Hepatocyte (in vitro differentiated cells): ENCODE data around the gene RASGRP2. TPM values are rescaled to one million over a fixed set of nuclear protein-coding genes. Genes with fewer than 3 reads are reported as not detected.

Experiments
- DNase-seq: peaks from one replicate; pipeline ENCODE4 v3.0.0-alpha.2; 2016; ENCODE audit warnings: low spot score
- H2AFZ ChIP-seq: fragments of 200-600 bp; sonication (generic); 2 replicates; pipeline ENCODE4 v1.6.0; 2016; ENCODE audit warnings: antibody characterized with exemption, mild to moderate bottlenecking
- H3K27ac ChIP-seq: fragments of 200-600 bp; sonication (generic); 2 replicates; pipeline ENCODE4 v1.5.1; 2016; ENCODE audit warnings: mild to moderate bottlenecking
- H3K27me3 ChIP-seq: fragments of 200-600 bp; sonication (generic); 2 replicates; pipeline ENCODE4 v1.6.1; 2016
- H3K36me3 ChIP-seq: fragments of 200-600 bp; sonication (generic); replicated peaks from 2 replicates; pipeline ENCODE4 v1.5.1; 2016; ENCODE audit warnings: low read depth; ENCODE audit not compliant: insufficient read depth
- H3K4me1 ChIP-seq: fragments of 200-600 bp; sonication (generic); 2 replicates; pipeline ENCODE4 v1.5.1; 2016; ENCODE audit warnings: mild to moderate bottlenecking, moderate library complexity; ENCODE audit not compliant: insufficient read depth
- H3K4me2 ChIP-seq: fragments of 200-600 bp; sonication (generic); 2 replicates; pipeline ENCODE4 v1.6.0; 2016
- H3K4me3 ChIP-seq: fragments of 200-600 bp; sonication (generic); 2 replicates; pipeline ENCODE4 v1.5.1; 2016; ENCODE audit warnings: mild to moderate bottlenecking
- H3K79me2 ChIP-seq: fragments of 200-600 bp; sonication (generic); 2 replicates; pipeline ENCODE4 v1.6.0; 2017; ENCODE audit warnings: mild to moderate bottlenecking
- H3K9me2 ChIP-seq: fragments of 200-600 bp; sonication (generic); replicated peaks from 2 replicates; pipeline ENCODE4 v1.6.0; 2017; ENCODE audit warnings: mild to moderate bottlenecking; ENCODE audit not compliant: insufficient read depth
- H3K9me3 ChIP-seq: fragments of 200-600 bp; sonication (generic); 2 replicates; pipeline ENCODE4 v1.5.1; 2016; ENCODE audit warnings: low read depth, mild to moderate bottlenecking
- H4K20me1 ChIP-seq: fragments of 200-600 bp; sonication (generic); 2 replicates; pipeline ENCODE4 v1.6.0; 2016; ENCODE audit warnings: mild to moderate bottlenecking; ENCODE audit not compliant: insufficient read depth, poor library complexity, severe bottlenecking
- EZH2 ChIP-seq: fragments of 200-600 bp; sonication (generic); IDR thresholded peaks from 2 replicates; pipeline ENCODE4 v1.6.1; 2016; ENCODE audit warnings: antibody characterized with exemption, mild to moderate bottlenecking, borderline replicate concordance
- EZH2phosphoT487 ChIP-seq: fragments of 200-600 bp; sonication (generic); IDR thresholded peaks from one replicate; pipeline ENCODE4 v1.6.1; 2018; ENCODE audit warnings: antibody characterized with exemption, mild to moderate bottlenecking, low read depth, moderate library complexity; ENCODE audit not compliant: unreplicated experiment, severe bottlenecking
- WGBS: methylation state at CpG from one replicate; pipeline ENCODE4 v1.1.6; 2016; ENCODE audit warnings: low lambda C conversion rate; ENCODE audit errors: missing lambda C conversion rate; 5-methylcytosine and 5-hydroxymethylcytosine counted together
- polyA plus RNA-seq: library from polyadenylated mRNA; unstranded; fragments of >200 nt; fragmentation: Nextera tagmentation; extraction: Ambion mirVana; gene quantifications from 2 replicates; pipeline ENCODE4 v1.2.1, GENCODE V29; 2016
- total RNA-seq: library from RNA; depleted of rRNA; stranded (reverse); fragments of >200 nt; gene quantifications from 2 replicates; pipeline ENCODE4 v1.2.3, GENCODE V29; 2014
- TF ChIP-seq, protein P1 (sequence below): fragments of 200-600 bp; sonication (generic); IDR thresholded peaks from 2 replicates; pipeline ENCODE4 v1.5.1; 2016; ENCODE audit warnings: antibody characterized with exemption, mild to moderate bottlenecking; ENCODE audit not compliant: poor library complexity

The RASGRP2 gene
- total and polyA plus RNA-seq, 2 experiments from 2014 or later = 0.10 to 3.2 TPM

DNA sequence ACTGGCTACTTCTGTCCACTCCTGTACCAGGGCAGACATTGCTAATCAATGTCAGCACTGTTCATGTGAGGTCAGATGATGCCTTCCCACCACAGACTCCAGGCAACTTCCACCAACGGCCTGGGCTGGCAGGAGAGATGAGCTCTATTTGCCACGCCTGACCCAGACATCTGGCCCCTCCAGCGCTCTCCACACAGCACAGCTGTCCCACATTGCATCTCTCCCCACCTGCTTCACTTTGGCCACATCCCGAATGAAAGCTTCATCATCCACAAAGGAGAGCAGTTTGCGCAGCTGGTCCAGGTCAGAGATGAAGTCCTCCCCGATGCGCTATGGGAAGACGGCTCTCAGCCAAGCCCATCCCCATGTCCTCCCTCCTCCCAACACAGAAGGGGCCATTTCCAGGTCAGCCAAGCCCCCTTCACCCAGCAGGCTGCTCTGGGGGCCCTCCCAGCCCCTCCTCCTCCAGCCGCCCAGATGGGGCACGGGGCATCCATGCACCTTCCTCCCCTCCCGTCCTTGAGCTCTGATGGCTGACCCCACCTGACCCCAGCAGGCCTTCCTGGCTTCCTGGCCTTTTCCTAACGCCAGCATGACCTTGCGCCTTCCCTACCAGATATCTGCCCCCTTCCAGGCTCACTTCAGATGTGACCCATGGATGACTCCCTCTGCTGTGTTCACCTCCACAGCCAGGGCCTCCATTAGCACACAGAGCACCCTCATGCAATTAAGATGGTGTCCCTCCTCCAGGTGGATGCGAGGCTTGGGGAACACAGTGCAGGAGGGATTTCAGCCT lies 8.4 kb upstream of the RASGRP2 start:
- no peaks in the 10 kb centered on the region for H3K27me3 ChIP-seq
- H3K4me3 ChIP-seq = no peak overlapping the region
- WGBS = 88% methylated on average over 14 of the region's 14 CpGs
- no peaks in the 10 kb centered on the region for H4K20me1 ChIP-seq
- H3K9me2 ChIP-seq = no peaks in the 10 kb centered on the region
- H3K9me3 ChIP-seq = no peaks in the 10 kb centered on the region
- DNase-seq = no peak
- no peaks in the 10 kb centered on the region for H3K4me1 ChIP-seq
- no peaks in the 10 kb centered on the region for H3K79me2 ChIP-seq
- no peak overlapping the region for H3K27ac ChIP-seq
- H3K4me2 ChIP-seq = no peak overlapping the region
- no peak for TF ChIP-seq EZH2phosphoT487
- TF ChIP-seq, protein P1, sequence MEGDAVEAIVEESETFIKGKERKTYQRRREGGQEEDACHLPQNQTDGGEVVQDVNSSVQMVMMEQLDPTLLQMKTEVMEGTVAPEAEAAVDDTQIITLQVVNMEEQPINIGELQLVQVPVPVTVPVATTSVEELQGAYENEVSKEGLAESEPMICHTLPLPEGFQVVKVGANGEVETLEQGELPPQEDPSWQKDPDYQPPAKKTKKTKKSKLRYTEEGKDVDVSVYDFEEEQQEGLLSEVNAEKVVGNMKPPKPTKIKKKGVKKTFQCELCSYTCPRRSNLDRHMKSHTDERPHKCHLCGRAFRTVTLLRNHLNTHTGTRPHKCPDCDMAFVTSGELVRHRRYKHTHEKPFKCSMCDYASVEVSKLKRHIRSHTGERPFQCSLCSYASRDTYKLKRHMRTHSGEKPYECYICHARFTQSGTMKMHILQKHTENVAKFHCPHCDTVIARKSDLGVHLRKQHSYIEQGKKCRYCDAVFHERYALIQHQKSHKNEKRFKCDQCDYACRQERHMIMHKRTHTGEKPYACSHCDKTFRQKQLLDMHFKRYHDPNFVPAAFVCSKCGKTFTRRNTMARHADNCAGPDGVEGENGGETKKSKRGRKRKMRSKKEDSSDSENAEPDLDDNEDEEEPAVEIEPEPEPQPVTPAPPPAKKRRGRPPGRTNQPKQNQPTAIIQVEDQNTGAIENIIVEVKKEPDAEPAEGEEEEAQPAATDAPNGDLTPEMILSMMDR = no peak
- no peak for TF ChIP-seq EZH2
- no peaks in the 10 kb centered on the region for H3K36me3 ChIP-seq
- H2AFZ ChIP-seq = no peak overlapping the region

DNA sequence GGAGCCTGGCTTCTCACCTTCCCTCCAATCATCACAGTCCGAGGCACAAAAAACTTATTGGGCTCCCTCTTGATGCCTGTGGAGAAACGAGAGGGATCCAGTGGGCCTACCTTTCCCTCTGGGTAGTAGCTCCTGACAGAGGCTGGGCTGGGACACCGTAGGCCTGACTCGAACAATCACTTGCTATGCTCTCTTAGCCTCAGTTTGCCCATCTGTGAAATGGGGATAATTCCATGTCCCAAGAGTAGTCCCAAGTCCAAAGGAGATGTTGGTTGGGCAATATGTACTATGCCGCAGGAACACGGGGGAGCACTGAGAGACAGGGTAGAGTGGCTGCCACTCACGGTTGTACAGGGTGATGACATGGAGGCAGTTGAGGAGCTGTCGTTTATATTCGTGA lies 7.6 kb upstream of the RASGRP2 start:
- Histone ChIP-seq H3K9me3 (no peaks in the 10 kb centered on the region), H2AFZ (no peak overlapping the region), H3K9me2 (no peaks in the 10 kb centered on the region), H3K36me3 (no peaks in the 10 kb centered on the region), H3K4me1 (no peaks in the 10 kb centered on the region), H3K4me2 (no peak overlapping the region), H3K79me2 (no peaks in the 10 kb centered on the region), H4K20me1 (no peaks in the 10 kb centered on the region), H3K27me3 (no peaks in the 10 kb centered on the region), H3K27ac (no peak overlapping the region), H3K4me3 (no peak overlapping the region)
- no peak for DNase-seq
- WGBS = 96% methylated on average over 9 of the region's 9 CpGs
- TF ChIP-seq, protein P1 = no peak
- no peak for TF ChIP-seq EZH2
- no peak for TF ChIP-seq EZH2phosphoT487

- no peaks in the 10 kb centered on the region for H4K20me1 ChIP-seq
- TF ChIP-seq EZH2phosphoT487 (no peak), EZH2 (no peak)
- TF ChIP-seq, protein P1 = no peak
- H3K36me3 ChIP-seq = no peaks in the 10 kb centered on the region
- H3K4me3 ChIP-seq = no peak overlapping the region
- H2AFZ ChIP-seq = no peak overlapping the region
- H3K27me3 ChIP-seq = peaks cover 4% of the 10 kb centered on the region
- no peaks in the 10 kb centered on the region for H3K9me3 ChIP-seq
- no peak overlapping the region for H3K27ac ChIP-seq
- no peak for DNase-seq
- no peak overlapping the region for H3K4me2 ChIP-seq
- WGBS = 97% methylated on average over 9 of the region's 9 CpGs
- H3K9me2 ChIP-seq = no peaks in the 10 kb centered on the region
- H3K79me2 ChIP-seq = no peaks in the 10 kb centered on the region
- no peaks in the 10 kb centered on the region for H3K4me1 ChIP-seq
These were observed 7.2 kb upstream of the RASGRP2 start for GRCh38 chr11:64751136-64751535.
